Renal cortex interstitium (tissue), 11 donors: ENCODE results near the gene GEMIN7. TPM values are rescaled to one million over a fixed set of nuclear protein-coding genes. Genes with fewer than 3 reads are reported as not detected.
"Not testable (repeated sequence)": the region's sequence is repeated elsewhere in the genome, so short reads cannot be mapped to it uniquely, and the experiment has no call there.

Experiments
- DNase-seq, 11 donors: peaks; one replicate each; pipeline ENCODE4 v3.0.0-alpha.2; 2013; ENCODE audit warnings: low read depth in 9 of 11, low spot score in 4 of 11; ENCODE audit errors: extremely low read depth in 1 of 11
- polyA plus RNA-seq, 3 donors: library from polyadenylated mRNA; unstranded; fragments of 120-200 nt; gene quantifications; one replicate each; pipeline ENCODE4 v1.2.1, GENCODE V29; 2013; ENCODE audit not compliant: insufficient read length in 3 of 3

GEMIN7 gene
- polyA plus RNA-seq, 3 donors = 17.8 to 25.9 (median 22.6) TPM

GRCh38 chr19:45097450-45097775 is 18.4 kb downstream of the GEMIN7 start:
- DNase-seq = no peak

GRCh38 chr19:45097776-45098520 is 18.9 kb downstream of the GEMIN7 start:
- DNase-seq = no peak

- no peak for DNase-seq
Measured at GRCh38 chr19:45098521-45099466, 19.7 kb downstream of the GEMIN7 start.

- no peak for DNase-seq
Measured at GRCh38 chr19:45099467-45100191, 20.6 kb downstream of the GEMIN7 start.

GRCh38 chr19:45100201-45100600 is 21.1 kb downstream of the GEMIN7 start:
- no peak for DNase-seq

GRCh38 chr19:45100846-45101252 is 21.8 kb downstream of the GEMIN7 start:
- DNase-seq = no peak

- DNase-seq = no peak
Measured at GRCh38 chr19:45101806-45102205, 22.7 kb downstream of the GEMIN7 start.

- DNase-seq = no peak
Measured at GRCh38 chr19:45102481-45102880, 23.4 kb downstream of the GEMIN7 start.

- no peak for DNase-seq
Measured at GRCh38 chr19:45103156-45103507, 24.1 kb downstream of the GEMIN7 start.

- DNase-seq = peak in 2 of 11 donors; percentile 40 to 63
Measured at GRCh38 chr19:45103508-45104319, 24.7 kb downstream of the GEMIN7 start.

GRCh38 chr19:45104658-45105349 is 25.7 kb downstream of the GEMIN7 start:
- no peak for DNase-seq

GRCh38 chr19:45106363-45106762 is 27.3 kb downstream of the GEMIN7 start:
- not testable (repeated sequence) for DNase-seq

- DNase-seq = no peak
Measured at GRCh38 chr19:45107621-45108150, 28.6 kb downstream of the GEMIN7 start.

GRCh38 chr19:45110851-45111266 is 31.8 kb downstream of the GEMIN7 start:
- no peak for DNase-seq

- DNase-seq = no peak
Measured at GRCh38 chr19:45112111-45112827, 33.2 kb downstream of the GEMIN7 start.

GRCh38 chr19:45113628-45114027 is 34.6 kb downstream of the GEMIN7 start:
- no peak for DNase-seq

GRCh38 chr19:45114116-45114515 is 35.1 kb downstream of the GEMIN7 start:
- DNase-seq = no peak
